GM12878 (cell line): ENCODE data around the gene SV2B. TPM values are rescaled to one million over a fixed set of nuclear protein-coding genes. Genes with fewer than 3 reads are reported as not detected.

Source experiments
- ATAC-seq: fragments of 200-7000 bp; cut with Tn5 transposase; 3 replicates; pipeline ENCODE4 v1.9.1; 2020; ENCODE audit warnings: mild to moderate bottlenecking, moderate library complexity
- BruUV-seq: library from RNA; stranded (reverse); fragments of 400-500 nt; replicated peaks from 2 replicates; lab custom pipeline; 2021; lab: Mats Ljungman, UMichigan
- CTCF ChIA-PET: fragments of 300-600 bp; sonication (Branson Sonifier 250); formaldehyde crosslinking; extraction: SDS; loops from one replicate; lab custom pipeline; 2021; ENCODE audit warnings: inconsistent platforms; lab: Yijun Ruan, JAX
- POLR2A ChIA-PET: fragments of 350-600 bp; formaldehyde crosslinking; extraction: SDS; loops from one replicate; lab custom pipeline; 2021; ENCODE audit warnings: inconsistent platforms; lab: Charles Lee
- RAD21 ChIA-PET: fragments of 300-600 bp; sonication (Branson Sonifier 250); formaldehyde crosslinking; loops from one replicate; lab custom pipeline; 2023; ENCODE audit warnings: antibody characterized with exemption; ENCODE audit not compliant: unreplicated experiment; lab: Charles Lee
- SMC1A ChIA-PET: fragments of 300-600 bp; sonication (Branson Sonifier 250); formaldehyde crosslinking; loops from one replicate; lab custom pipeline; 2023; ENCODE audit not compliant: unreplicated experiment, uncharacterized antibody; lab: Charles Lee
- DNase-seq: peaks from one replicate; pipeline ENCODE4 v3.0.0-alpha.2; 2011; ENCODE audit warnings: low read depth, low spot score
- FAIRE-seq: peaks from 3 replicates; lab custom pipeline; 2011; peaks lifted over from hg19 to GRCh38; lab: Jason Lieb, UNC
- H2AFZ ChIP-seq: 2 replicates; pipeline ENCODE4 v1.6.0; 2011; ENCODE audit warnings: low read depth, low read length, control low read depth; ENCODE audit not compliant: control insufficient read depth
- H3K27ac ChIP-seq: 2 replicates; pipeline ENCODE4 v1.5.1; 2011; ENCODE audit warnings: control low read depth; ENCODE audit not compliant: control insufficient read depth, insufficient read depth
- H3K27me3 ChIP-seq, 2 experiments: replicated peaks in 1 of 2; 2 replicates each; pipeline versions ENCODE4 v1.6.0 to v1.6.1; 2011; ENCODE audit warnings: low read length in 1 of 2; ENCODE audit not compliant: control insufficient read depth in 2 of 2, insufficient read depth in 2 of 2
- H3K36me3 ChIP-seq, 2 experiments: 2 replicates each; pipeline ENCODE4 v1.5.1; 2011; ENCODE audit warnings: low read length in 1 of 2; ENCODE audit not compliant: control insufficient read depth in 2 of 2, insufficient read depth in 2 of 2
- H3K4me1 ChIP-seq: 2 replicates; pipeline ENCODE4 v1.6.1; 2011; ENCODE audit warnings: mild to moderate bottlenecking, low read length, moderate library complexity, mixed read lengths; ENCODE audit not compliant: control insufficient read depth, insufficient read depth
- H3K4me2 ChIP-seq: 2 replicates; pipeline ENCODE4 v1.6.0; 2011; ENCODE audit warnings: control low read depth; ENCODE audit not compliant: control insufficient read depth, insufficient read depth
- H3K4me3 ChIP-seq: fragments of 200-600 bp; sonication (generic); 2 replicates; pipeline ENCODE4 v1.5.1; 2016
- H3K79me2 ChIP-seq: 2 replicates; pipeline ENCODE4 v1.6.0; 2011; ENCODE audit warnings: low read length; ENCODE audit not compliant: control insufficient read depth, insufficient read depth
- H3K9ac ChIP-seq: 2 replicates; pipeline ENCODE4 v1.8.0; 2011; ENCODE audit warnings: low read length, control low read depth, mixed read lengths; ENCODE audit not compliant: control insufficient read depth, insufficient read depth
- H3K9me3 ChIP-seq: replicated peaks from 3 replicates; pipeline ENCODE4 v1.5.1; 2011; ENCODE audit warnings: mild to moderate bottlenecking, low read length; ENCODE audit not compliant: control insufficient read depth, insufficient read depth
- H4K20me1 ChIP-seq: 2 replicates; pipeline ENCODE4 v1.6.0; 2011; ENCODE audit not compliant: control insufficient read depth, insufficient read depth
- ATF3 ChIP-seq: IDR thresholded peaks from 2 replicates; pipeline ENCODE4 v1.6.1; 2011; ENCODE audit warnings: low read depth, mild to moderate bottlenecking, low read length, moderate library complexity, borderline replicate concordance; ENCODE audit errors: extremely low read depth
- EP300 ChIP-seq, 2 experiments: fragments of 150-350 bp in 1 of 2; IDR thresholded peaks; 2 replicates each; pipeline ENCODE4 v1.6.1; 2011 to 2012; ENCODE audit warnings: low read depth in 2 of 2, low read length in 2 of 2, borderline replicate concordance in 1 of 2, improper control_type of control experiment in 1 of 2, inconsistent platforms in 1 of 2; ENCODE audit not compliant: control insufficient read depth in 1 of 2
- ETV6 ChIP-seq, 2 experiments: fragments of 450-650 bp in 1 of 2; IDR thresholded peaks in 1 of 2; conservative IDR thresholded peaks in 1 of 2; 2 replicates each; pipeline ENCODE4 v1.6.1; 2014; ENCODE audit warnings: antibody characterized with exemption in 1 of 2, borderline replicate concordance in 1 of 2, low read depth in 1 of 2, mild to moderate bottlenecking in 1 of 2, moderate library complexity in 1 of 2
- FOS ChIP-seq: IDR thresholded peaks from 3 replicates; pipeline ENCODE4 v1.6.1; 2011; ENCODE audit warnings: borderline replicate concordance; ENCODE audit not compliant: insufficient read length; ENCODE audit errors: extremely low read depth
- MTA3 ChIP-seq: IDR thresholded peaks from 2 replicates; pipeline ENCODE4 v1.6.1; 2012; ENCODE audit warnings: low read length, inconsistent platforms, borderline replicate concordance
- RELA ChIP-seq: fragments of 450-650 bp; IDR thresholded peaks from 2 replicates; pipeline ENCODE4 v1.8.0; 2014; ENCODE audit warnings: borderline replicate concordance; ENCODE audit not compliant: partially characterized antibody
- TBL1XR1 ChIP-seq: IDR thresholded peaks from 2 replicates; pipeline ENCODE4 v1.6.1; 2012; ENCODE audit warnings: low read depth, low read length, improper control_type of control experiment
- ZNF217 ChIP-seq: fragments of 450-650 bp; IDR thresholded peaks from 2 replicates; pipeline ENCODE4 v1.6.1; 2017; ENCODE audit warnings: antibody characterized with exemption, mild to moderate bottlenecking
- whole genome bisulfite sequencing: methylation state at CpG from one replicate; pipeline ENCODE4 v1.1.6; 2016; ENCODE audit warnings: low lambda C conversion rate; ENCODE audit not compliant: insufficient replicate concordance, insufficient coverage; ENCODE audit errors: missing lambda C conversion rate; 5-methylcytosine and 5-hydroxymethylcytosine counted together
- in situ Hi-C: fragments of 300-500 bp; cut with MboI; formaldehyde crosslinking; loops from 9 replicates; pipeline ENCODE4 v1.14.3; 2018; ENCODE audit warnings: mixed read lengths
- intact Hi-C: fragments of 100-400 bp; cut with micrococcal nuclease; formaldehyde crosslinking; loops from one replicate; pipeline ENCODE4 v1.14.2; 2022; ENCODE audit not compliant: unreplicated experiment
- polyA plus RNA-seq, 11 experiments: library from polyadenylated mRNA; depleted of rRNA in 4 of 11; unstranded in 6 of 11; stranded (reverse) in 5 of 11; fragments of >200 nt; fragmentation: Nextera tagmentation in 4 of 11; fragmentation: Illumina TruSeq in 1 of 11; extraction: Ambion mirVana in 4 of 11; extraction: Trizol in 1 of 11; gene quantifications; 1 replicate in 1 of 11; 2 replicates in 10 of 11; pipeline versions ENCODE4 v1.2.1 to v1.2.3, GENCODE V29; 2011 to 2016; ENCODE audit warnings: inconsistent platforms in 2 of 11, missing spikeins in 2 of 11, low read depth in 1 of 11
- total RNA-seq, 4 experiments: library from RNA; depleted of rRNA in 3 of 4; stranded (reverse); fragments of >200 nt in 3 of 4; fragmentation: Illumina TruSeq in 1 of 4; extraction: Trizol in 1 of 4; gene quantifications; 2 replicates each; pipeline versions ENCODE4 v1.2.1 to v1.2.3, GENCODE V29; 2013 to 2021

Gene SV2B
- total and polyA plus RNA-seq, 10 of the 15 experiments (the other 5 are each of a cell fraction or from before 2014, with no cell fraction given), result 0.03 to 1.7 (median 1.3) TPM

DNA sequence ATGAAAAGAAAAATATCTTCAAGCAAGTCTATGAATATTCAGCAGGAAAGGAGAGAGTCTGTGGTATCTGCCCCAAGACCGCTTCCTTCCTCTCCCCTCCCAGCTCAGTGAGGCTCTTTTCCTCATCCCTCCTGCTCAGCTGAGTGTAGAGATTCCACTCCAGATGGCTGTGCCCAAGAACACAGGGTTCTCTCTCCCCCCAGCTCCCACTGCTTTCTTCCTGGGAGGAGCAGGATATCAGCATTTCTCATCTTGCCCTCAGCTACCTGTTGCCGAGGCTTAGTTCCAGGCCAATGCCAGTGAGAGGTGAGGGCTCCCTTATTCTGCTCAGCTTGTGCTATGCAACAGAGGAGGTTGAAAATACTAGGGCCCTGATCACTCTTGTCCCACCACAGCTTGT is 211.9 kb downstream of the SV2B start:
- H3K36me3 ChIP-seq, result no peaks in the 10 kb centered on the region
- POLR2A ChIA-PET, result no interaction called here
- H3K4me1 ChIP-seq, result no peaks in the 10 kb centered on the region
- H3K4me3 ChIP-seq, result no peak overlapping the region
- no peaks in the 10 kb centered on the region for H3K79me2 ChIP-seq
- no peaks in the 10 kb centered on the region for H4K20me1 ChIP-seq
- no peak overlapping the region; the same call in 1 of the 2 replicates for H2AFZ ChIP-seq
- SMC1A ChIA-PET, result interaction anchor here (0.7 kb wide), 1 partner anchor 41 kb away, joined by 3 read pairs; no protein-coding TSS in a partner anchor
- no peaks in the 10 kb centered on the region for H3K9me3 ChIP-seq
- RAD21 ChIA-PET, result no interaction called here
- BruUV-seq, result no TSS peak
- CTCF ChIA-PET, result interaction anchor here (1.6 to 2.2 kb wide), 2 partner anchors 10 to 40 kb away, joined by 4 to 12 read pairs; no protein-coding TSS in a partner anchor
- no peak overlapping the region for H3K4me2 ChIP-seq
- H3K27me3 ChIP-seq, result no peaks in the 10 kb centered on the region
- ATAC-seq, result no peak
- DNase-seq, result no peak
- FAIRE-seq, result no peak
- no peak overlapping the region for H3K27ac ChIP-seq
- intact Hi-C loops (no loop called here), in situ Hi-C loops (no loop called here)
- H3K9ac ChIP-seq, result no peak overlapping the region
- 0% methylated on average over 2 of the region's 2 CpGs for WGBS
- TF ChIP-seq MTA3 (no peak), ZNF217 (no peak), ETV6 (conservative IDR thresholded peaks at IDR 0.05 in 1 of 2, IDR thresholded peaks at IDR 0.05 in 1 of 2; ENCODE audit: borderline replicate concordance in 1 of 2, low read depth in 1 of 2) (no peak), RELA (no peak), EP300 (IDR thresholded peaks at IDR 0.05; ENCODE audit: borderline replicate concordance in 1 of 2, control insufficient read depth in 1 of 2, low read depth in 2 of 2, low read length in 2 of 2) (no peak), TBL1XR1 (no peak), FOS (no peak), ATF3 (no peak)
